ENCODE results near the gene SCAI. TPM values are rescaled to one million over a fixed set of nuclear protein-coding genes. Genes with fewer than 3 reads are reported as not detected.

Gene SCAI
- total and polyA plus RNA-seq, 9 of the 15 experiments (the other 6 are each of a cell fraction or from before 2014, with no cell fraction given): 0.70 to 12.4 (median 4.2) TPM

- TF ChIP-seq HINFP (tag; conservative IDR thresholded peaks at IDR 0.05; ENCODE audit: low read depth) (no peak), PKNOX1 (IDR thresholded peaks at IDR 0.05) (peak; percentile 81), CEBPZ (IDR thresholded peaks at IDR 0.05; ENCODE audit: borderline replicate concordance, low read depth, low read length) (no peak), ZFP36 (IDR thresholded peaks at IDR 0.05; ENCODE audit: low read depth, low read length, partially characterized antibody) (no peak), MEF2D (tag; conservative IDR thresholded peaks at IDR 0.05; ENCODE audit: low read depth) (no peak), CBFA2T2 (conservative IDR thresholded peaks at IDR 0.05) (peak; percentile 34), MEIS2 (IDR thresholded peaks at IDR 0.05; ENCODE audit: partially characterized antibody) (peak; percentile 91), SMARCE1 (IDR thresholded peaks at IDR 0.05) (no peak), GMEB1 (CRISPR knock-in tag; IDR thresholded peaks at IDR 0.05) (no peak), DNMT1 (IDR thresholded peaks at IDR 0.05) (no peak), SETDB1 (IDR thresholded peaks at IDR 0.05; ENCODE audit: low read length) (no peak), ZNF143 (CRISPR knock-in tag; IDR thresholded peaks at IDR 0.05) (no peak)
- TF ChIP-seq, protein P1, sequence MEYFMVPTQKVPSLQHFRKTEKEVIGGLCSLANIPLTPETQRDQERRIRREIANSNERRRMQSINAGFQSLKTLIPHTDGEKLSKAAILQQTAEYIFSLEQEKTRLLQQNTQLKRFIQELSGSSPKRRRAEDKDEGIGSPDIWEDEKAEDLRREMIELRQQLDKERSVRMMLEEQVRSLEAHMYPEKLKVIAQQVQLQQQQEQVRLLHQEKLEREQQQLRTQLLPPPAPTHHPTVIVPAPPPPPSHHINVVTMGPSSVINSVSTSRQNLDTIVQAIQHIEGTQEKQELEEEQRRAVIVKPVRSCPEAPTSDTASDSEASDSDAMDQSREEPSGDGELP (CRISPR knock-in tag; IDR thresholded peaks at IDR 0.05; ENCODE audit: borderline replicate concordance): no peak
- TF ChIP-seq, protein P2, sequence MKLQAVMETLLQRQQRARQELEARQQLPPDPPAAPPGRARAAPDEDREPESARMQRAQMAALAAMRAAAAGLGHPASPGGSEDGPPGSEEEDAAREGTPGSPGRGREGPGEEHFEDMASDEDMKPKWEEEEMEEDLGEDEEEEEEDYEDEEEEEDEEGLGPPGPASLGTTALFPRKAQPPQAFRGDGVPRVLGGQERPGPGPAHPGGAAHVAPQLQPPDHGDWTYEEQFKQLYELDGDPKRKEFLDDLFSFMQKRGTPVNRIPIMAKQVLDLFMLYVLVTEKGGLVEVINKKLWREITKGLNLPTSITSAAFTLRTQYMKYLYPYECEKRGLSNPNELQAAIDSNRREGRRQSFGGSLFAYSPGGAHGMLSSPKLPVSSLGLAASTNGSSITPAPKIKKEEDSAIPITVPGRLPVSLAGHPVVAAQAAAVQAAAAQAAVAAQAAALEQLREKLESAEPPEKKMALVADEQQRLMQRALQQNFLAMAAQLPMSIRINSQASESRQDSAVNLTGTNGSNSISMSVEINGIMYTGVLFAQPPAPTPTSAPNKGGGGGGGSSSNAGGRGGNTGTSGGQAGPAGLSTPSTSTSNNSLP (IDR thresholded peaks at IDR 0.05; ENCODE audit: borderline replicate concordance, low read depth, low read length): no peak
- TF ChIP-seq, protein P3, sequence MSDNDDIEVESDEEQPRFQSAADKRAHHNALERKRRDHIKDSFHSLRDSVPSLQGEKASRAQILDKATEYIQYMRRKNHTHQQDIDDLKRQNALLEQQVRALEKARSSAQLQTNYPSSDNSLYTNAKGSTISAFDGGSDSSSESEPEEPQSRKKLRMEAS (CRISPR knock-in tag; IDR thresholded peaks at IDR 0.05): no peak
- TF ChIP-seq, protein P4, sequence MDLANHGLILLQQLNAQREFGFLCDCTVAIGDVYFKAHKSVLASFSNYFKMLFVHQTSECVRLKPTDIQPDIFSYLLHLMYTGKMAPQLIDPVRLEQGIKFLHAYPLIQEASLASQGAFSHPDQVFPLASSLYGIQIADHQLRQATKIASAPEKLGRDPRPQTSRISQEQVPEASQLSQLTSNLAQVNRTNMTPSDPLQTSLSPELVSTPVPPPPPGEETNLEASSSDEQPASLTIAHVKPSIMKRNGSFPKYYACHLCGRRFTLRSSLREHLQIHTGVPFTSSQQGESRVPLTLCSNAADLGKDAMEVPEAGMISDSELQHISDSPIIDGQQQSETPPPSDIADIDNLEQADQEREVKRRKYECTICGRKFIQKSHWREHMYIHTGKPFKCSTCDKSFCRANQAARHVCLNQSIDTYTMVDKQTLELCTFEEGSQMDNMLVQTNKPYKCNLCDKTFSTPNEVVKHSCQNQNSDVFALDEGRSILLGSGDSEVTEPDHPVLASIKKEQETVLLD (IDR thresholded peaks at IDR 0.05): no peak
These were observed 33.3 kb upstream of the SCAI start (continued) for GRCh38 chr9:125176636-125177035.

All from K562 (cell line).